Stimulated activated CD4-positive, alpha-beta T cell treated with anti-CD3 and anti-CD28 coated beads, Interleukin-2, amount 100 ng/mL, for 4 hours (primary cell): Measurements from ENCODE around the gene GTPBP1.

ENCODE experiments used
- DNase-seq: peaks from one replicate; pipeline ENCODE4 v3.0.0-alpha.2; 2020; ENCODE audit warnings: low read depth

GTPBP1 gene

DNA sequence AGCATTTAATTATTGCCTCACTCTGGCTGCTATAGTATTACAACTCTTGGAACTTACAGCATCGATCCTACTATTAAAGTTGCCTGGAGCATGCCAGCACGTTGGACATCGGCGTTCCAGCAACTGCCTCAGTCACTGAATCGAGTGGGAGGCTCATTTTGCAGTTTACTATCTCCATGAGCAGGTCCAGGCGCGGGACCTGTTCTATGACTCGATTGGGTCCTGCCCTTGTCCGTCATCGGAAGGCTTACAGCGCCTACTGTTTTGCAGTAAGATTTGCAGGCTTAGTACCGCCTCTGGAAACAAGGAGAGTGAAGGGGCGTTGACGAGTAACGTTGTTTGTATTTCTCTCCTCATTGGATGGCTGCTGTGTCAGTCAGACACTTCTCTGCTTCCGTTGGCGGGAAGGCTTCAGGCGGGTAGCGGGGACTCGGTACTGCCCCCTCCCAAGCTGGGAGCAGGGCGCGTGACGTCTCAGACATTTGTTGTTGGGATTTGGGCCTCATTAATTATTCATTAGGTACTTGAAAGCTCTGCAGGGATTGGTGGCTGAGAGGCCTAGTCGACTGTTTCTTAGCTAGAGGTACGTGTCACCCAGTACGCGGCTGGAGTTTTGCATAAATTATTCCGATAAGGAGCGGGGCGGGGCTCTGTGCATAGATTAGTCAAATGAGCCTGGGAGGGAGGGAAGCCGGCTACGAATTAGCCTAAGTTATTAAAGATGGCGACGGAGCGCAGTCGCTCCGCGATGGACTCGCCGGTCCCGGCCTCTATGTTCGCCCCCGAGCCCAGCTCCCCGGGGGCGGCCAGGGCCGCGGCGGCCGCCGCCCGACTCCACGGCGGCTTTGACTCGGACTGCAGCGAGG is at the start of gene GTPBP1:
Gene GTPBP1 (plus strand): TSS at position 710 of the 866 bp plus-strand sequence. CDS start 12 bp downstream, at position 722.
- peak; percentile 98 for DNase-seq

DNA sequence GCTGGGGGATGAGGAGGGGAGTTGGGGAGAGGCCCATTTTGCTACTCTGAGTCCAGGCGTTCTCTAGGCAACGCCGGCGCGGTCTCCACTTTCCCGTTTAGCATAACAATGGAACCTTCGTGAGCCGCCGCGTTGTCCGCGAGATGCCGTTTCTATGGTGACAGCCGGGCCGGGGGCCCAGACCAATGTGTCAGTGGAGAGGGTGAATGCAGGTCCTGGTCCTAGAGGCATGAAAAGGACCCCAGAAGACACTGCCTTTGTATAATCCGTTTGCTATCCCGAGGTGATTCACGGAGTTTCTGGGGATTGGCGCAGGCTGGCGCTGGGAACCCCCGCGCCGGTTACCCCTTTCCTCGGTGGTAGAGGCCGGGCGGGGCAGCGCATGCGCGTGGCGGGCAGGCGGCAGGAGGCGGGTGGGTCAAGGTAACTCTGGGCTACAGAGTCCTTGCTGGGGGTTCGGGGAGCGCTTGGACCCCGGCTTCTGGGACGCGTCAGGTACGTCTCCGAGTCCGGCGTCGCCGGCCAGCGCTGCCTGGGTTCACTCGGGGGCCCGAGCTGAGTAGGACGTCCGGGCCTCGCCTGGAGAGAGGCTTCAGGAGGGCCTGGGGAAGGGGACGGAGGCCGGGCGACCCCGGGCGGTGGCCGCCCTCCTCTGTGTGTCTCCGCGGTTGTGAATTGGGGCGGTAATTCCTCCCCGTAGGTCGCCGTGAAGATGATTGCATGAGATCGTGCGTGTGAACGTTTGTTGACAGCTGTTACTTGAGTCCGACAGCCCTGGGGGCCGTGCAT is 49.3 kb upstream of the GTPBP1 start, which contains the start of the genes CBY1 and FAM227A:
Gene CBY1 (plus strand): TSS at position 383 of the 789 bp plus-strand sequence. CDS start 11,417 bp downstream, outside the sequence.
Gene FAM227A (minus strand): TSS at position 137 of the 789 bp plus-strand sequence. CDS start 6,224 bp downstream, outside the sequence.
- DNase-seq: peak; percentile 68

DNA sequence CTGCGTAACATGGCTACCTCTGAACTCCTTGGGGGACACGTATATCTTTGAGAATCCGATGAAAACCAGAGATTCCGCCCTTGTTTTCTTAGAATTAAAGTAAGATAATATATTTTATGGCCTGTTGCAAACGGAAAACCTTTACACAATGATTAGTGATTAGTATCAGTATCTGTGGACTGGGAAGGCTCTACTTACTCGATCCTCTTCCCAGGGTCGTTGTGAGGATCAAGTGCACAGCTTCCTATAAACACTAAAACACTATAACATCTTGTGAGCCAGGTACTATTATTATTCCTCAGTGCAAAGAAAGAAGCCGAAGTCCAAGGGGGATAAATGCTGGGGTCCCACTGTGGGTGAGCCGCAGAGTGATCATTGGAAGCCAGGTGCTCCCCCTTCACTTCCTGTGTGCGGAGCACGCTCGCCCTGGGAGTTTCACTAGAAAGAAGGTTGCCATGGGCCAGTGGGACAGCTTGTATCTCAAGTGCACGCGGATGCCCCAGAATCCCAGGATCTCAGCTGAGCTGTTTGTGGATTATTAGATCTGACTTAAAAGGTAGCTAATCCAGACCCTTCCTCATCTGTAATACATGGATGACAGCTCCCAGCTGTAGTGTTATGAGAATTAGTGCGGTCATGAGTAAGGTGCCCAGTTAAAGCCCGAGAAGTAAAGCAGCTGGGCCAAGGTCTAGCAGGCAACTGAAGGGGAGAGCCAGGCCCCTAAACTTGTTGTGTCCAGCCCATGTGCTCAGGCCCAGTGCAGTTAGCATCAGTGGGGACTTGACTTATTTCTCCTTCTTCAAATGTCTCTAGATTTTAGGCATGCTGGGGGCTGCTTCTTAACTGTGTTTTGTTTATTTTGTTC is 48.5 kb upstream of the GTPBP1 start:
- peak; percentile 11 for DNase-seq

DNA sequence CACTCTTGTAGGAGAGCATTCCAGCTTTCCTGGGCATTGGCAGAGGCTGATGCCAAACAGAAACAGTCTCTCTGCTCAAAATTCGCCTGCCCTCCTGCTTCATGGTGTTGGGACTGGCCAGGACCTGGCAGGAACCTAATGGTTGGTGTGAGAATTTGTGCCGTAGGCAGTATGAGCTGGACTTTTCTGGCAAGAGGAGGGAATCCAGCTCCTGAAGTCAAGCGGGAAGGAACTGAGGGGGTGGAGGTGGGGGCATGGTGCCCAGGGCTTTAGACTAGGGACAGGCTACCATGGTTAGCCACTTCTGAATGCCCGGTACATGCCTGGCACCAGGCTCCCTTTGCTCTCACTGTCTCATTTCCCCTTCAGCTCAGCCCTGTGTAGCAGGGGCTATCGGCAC is 30.9 kb upstream of the GTPBP1 start:
- DNase-seq: no peak

DNA sequence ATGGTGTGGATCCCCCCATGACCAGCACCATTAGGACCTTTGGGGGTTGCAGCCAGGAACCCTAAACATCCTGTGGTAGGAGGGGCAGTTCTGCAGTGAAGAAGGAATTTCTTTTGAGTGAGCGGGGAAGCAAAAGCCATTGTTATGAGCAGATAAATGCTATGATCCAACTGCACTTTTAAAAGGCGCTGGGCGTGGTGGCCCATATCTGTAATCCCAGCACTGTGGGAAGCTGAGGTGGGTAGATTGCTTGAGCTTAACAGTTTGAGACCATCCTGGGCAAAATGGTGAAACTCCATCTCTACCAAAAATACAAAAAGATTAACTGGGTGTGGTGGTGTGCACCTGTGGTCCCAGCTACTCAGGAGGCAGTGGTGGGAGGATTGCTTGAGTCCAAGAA is 29.9 kb upstream of the GTPBP1 start:
- DNase-seq: no peak

DNA sequence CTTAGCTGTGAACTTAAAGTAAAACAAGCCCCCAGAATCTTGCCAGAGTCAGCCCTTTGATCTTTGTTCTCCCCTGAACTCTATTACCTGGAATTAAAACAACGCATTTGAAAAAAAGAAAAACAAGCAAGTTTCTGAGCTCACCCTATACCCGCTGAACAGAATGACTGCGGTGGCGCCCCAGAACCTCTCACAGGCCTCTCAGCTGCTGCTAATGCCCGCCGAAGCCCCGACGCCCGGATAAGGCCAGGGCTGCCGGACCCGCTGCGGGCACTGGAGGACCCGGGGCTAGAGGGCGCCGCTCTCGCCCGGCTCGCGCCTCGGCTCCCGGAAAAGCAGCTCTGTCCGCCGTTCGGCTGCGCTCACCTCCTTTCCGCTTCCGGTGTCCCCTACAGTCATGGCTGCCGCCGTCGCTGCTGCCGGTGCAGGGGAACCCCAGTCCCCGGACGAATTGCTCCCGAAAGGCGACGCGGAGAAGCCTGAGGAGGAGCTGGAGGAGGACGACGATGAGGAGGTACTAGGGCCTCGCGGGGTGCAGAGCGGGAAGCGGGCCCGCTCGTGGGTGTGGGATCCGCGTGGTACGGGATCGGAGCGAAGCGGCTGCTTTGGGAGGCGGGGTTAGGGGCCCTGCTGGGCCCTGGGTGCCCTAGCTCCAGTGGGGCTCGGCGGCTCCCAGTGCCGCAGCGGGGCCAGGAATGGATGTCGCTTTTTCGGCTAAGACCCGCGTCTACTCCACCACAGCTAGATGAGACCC is 24.0 kb upstream of the GTPBP1 start, which contains the start of gene TOMM22:
Gene TOMM22 (plus strand): TSS at position 376 of the 754 bp plus-strand sequence. CDS start 22 bp downstream, at position 398.
- DNase-seq: peak; percentile 71

DNA sequence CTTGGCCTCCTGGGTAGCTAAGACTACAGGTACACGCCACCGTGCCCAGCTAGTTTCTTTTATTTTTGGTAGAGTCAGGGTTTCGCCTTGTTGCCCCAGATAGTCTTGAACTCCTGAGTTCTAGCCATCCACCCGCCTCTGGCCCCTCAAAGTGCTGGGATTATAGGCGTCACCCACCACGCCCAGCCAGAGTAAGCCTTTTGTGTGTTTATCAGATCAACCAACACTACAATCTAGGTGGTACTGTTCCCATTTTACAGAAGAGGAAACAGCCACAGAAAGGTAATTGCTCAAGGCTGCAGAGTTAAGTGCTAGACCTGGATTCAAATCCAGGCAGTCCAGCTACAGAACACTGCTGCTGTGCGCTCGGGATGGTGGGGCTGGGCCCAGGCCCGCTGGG is 20.8 kb upstream of the GTPBP1 start:
- no peak for DNase-seq

DNA sequence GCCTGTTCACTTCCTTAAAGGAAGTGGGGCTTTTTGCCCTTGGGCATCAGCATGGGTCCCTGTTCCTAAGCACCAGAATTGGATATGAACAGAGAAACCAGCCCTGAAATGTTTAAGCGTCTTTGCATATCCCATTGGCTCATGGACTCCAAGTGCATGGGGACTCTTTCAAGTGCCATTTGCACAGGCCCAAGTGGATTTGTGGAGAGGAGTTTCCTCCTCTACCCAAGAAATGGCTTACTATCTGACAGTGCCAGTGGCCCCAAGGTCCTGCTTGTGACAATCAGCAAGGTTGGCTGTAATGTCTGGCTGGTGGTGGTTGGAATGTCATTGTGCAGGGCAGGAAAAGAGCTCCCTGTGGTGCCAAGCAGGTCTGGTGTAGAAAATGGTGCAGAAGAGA is 20.0 kb upstream of the GTPBP1 start:
- DNase-seq: no peak

DNA sequence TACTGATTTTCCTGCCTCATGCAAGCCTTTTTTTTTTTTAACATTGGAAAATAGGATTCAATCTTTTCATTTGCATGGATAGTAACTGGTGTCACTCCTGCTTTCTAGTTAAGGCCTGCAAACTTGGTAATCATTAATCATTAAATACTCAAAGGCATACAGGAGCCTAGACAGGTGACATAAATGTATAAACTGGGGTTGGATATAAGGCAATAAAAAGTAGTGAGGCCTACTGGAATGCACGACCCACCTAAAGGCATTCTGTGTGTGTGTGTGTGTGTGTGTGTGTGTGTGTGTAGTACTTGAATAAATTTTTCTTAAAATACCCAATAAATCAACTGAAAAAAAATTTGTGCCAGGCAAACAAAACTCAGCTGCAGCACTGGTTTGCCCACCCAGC is 16.1 kb upstream of the GTPBP1 start:
- no peak for DNase-seq

DNA sequence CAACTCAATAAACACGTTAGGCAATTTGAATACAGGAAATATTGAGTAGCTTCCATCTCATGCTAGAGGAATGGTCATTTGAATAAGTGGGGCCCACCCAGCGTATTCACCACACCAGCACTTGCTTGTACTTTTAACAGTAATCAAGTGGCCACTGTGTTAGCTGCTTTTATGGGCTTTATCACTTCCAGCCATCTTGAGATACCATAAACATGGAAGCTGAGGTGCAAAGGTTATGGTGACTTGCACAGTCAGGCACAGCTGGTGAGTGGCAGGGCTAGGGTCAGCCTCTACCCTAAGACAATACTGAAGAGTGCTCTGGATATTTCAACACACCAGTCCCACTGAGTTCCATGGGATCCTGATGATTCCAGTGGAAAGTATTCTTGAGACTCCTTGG is 11.7 kb upstream of the GTPBP1 start:
- no peak for DNase-seq

DNA sequence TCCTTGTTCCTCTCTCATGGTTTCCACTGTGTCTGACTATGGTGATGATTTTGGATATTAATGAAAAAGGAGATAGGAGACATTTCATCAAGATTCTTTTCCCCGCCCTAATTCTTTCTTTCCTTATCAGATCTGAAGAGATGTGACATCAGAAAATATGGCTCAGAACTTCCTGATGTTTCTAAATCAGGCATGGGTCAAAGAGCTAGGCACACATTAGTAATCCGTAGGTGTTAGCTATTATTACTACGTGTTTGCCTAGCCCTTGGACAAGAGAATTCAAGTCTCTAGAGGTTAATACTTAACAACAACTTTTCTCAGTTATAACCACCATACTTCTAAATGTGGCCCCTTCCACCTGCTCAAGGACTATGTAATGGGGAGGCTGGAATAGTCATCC is 10.8 kb upstream of the GTPBP1 start:
- no peak for DNase-seq

DNA sequence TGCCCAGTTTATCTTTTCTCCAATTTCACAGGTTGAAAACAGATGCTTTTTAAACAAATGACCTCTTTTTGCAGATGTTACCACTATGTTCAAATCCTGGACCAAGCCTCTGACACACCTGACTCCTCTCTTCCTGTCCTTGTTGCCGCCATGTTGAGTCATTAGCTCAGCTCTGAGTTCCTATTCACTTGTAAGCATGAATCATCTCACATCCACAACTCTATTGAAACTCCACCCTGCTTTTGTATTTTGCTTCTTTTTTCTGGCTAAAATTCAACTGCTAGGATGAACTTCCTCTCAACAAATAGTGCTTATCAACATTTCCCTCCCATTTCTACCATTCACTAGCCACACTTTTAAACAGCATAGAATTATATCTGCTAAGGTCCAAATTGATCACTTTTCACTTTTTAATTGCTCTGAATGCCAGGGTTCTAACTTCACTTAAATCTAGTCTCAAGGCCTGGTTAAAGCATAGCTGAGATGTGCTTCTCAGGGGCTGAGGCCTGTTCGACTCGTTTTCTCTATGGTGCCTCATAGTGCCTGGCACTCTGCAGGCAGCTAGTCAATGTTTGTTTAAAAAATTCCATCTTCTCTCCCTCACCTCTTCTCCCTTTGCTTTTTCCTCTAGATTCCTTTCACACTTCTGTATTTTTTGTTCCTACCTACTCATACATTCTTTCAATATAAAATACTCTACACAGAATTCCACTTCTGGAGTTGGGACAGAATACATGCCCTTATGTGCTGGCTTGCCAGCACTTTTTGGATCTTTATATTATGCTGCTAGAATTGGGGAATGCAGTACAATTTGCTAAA is 8.9 kb upstream of the GTPBP1 start:
- DNase-seq: peak; percentile 39

DNA sequence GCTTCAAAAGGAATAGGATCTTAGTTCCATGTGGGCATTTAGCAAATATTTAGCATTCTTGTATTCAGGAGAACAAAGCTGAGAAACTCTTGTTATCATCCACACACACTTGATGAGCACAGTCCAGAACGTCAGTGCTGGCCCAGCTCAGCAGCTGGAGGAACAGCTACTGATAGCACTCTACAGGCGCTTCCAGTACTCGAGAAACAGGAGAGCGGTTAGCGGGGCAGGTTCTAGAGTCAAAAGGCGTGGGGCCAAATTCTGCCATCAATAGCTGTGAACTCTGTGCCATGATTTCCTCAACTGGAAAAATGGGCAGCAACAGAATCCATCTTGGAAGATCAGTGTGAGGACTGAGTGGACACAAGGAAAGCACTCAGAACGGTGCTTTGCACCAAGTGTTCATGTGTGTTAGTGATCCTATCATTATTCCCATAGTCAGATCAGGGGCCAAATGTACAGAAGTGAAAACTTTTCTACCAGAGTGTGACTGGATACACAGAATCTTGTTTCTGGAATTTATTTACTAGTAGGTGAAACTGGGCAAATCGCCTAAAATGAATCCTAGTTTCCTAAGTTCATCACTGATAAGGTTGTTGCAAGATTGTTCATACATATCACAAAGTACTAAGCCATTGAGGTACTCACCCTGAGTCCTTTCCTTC is 8.2 kb upstream of the GTPBP1 start:
- no peak for DNase-seq

DNA sequence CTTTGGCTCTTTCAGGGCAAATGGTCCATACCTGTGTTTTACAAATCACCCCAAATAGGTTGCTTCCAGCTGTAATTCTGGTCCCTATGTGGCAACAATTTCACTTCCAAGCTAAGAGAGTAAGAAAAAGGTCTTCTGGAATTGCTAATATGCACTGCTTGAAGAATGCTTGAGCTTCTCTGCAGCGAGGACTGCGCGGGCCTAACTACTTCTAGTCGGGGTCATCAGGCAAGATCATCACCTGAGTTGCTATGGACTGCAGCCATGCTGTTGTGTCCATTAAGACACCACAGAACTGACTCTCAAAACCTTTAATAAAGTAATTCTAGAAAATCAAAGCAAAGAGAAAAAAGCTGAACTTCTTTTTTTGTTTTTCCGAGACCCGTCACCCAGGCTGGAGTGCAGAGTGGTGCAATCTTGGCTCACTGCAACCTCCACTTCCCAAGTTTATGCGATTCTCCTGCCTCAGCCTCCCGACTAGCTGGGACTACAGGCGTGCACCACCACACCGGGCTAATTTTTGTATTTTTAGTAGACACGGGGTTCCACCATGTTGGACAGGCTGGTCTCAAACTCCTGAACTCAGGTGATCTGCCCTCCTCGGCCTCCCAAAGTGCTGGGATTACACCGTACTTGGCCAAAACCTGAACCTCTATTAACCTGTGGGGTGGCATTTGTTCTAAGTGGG is 7.2 kb upstream of the GTPBP1 start:
- no peak for DNase-seq

DNA sequence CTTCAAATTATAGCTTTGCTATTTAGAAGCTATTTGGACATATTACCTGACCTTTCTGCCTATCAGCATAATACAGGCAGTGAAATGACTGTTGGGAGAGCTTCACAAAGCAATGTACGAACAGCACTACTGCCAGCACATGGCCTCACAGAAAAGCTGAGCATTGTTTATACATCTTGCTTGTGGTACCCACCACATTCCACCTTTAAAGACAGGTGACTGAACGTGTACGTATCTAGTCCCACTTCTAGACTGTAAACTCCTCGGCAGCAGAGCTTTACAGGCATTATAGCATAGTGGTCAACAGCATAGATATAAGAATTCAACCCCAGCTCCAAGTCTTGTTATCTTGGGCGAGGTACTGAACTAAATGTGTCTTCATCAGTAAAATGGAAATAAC is 6.6 kb upstream of the GTPBP1 start:
- no peak for DNase-seq

DNA sequence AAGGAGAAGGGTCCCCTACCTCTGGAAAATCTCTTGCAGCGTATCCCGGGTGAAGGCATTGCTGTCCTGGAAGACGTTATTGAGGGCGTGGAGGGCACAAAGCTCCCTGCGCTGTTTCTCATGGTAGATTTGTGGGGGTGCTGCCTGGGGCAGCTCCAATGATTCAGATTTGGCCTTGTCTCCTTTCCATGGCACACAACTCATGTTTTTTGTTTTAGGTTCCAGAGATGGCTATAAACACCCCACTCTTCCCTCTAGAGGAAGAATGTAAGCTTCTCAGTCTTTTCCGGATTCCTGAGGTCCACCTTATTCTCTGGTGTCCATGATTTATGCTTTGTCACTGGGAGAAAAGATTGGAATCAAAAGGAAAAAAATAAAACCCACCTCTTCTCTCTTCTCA is 6.0 kb upstream of the GTPBP1 start:
- no peak for DNase-seq

DNA sequence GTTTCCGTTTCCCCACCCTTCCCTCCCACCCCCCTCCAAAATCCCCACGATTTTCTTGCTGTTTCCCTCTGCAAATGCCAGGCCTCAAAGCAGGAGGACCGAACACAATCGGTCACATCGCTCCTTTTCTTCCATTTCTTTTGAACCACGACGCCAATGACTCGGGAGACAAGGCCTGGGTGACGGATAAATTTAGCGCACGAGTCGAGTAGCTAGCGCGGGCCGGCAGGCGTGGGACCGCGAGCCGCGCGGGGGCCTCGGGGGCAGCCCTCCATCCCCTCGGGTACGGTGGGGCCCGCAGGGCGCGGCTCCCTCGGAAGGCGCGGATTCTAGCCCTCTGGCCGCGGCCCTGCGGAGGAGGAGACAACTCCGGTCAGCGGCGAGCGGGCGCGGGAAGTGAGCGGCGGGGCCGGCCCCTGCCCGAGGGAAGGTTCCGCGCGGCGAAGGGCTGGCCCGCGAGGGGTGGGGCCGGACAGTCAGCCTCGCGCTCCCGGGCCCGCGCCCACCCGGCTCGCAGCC is 5.4 kb upstream of the GTPBP1 start:
- no peak for DNase-seq

DNA sequence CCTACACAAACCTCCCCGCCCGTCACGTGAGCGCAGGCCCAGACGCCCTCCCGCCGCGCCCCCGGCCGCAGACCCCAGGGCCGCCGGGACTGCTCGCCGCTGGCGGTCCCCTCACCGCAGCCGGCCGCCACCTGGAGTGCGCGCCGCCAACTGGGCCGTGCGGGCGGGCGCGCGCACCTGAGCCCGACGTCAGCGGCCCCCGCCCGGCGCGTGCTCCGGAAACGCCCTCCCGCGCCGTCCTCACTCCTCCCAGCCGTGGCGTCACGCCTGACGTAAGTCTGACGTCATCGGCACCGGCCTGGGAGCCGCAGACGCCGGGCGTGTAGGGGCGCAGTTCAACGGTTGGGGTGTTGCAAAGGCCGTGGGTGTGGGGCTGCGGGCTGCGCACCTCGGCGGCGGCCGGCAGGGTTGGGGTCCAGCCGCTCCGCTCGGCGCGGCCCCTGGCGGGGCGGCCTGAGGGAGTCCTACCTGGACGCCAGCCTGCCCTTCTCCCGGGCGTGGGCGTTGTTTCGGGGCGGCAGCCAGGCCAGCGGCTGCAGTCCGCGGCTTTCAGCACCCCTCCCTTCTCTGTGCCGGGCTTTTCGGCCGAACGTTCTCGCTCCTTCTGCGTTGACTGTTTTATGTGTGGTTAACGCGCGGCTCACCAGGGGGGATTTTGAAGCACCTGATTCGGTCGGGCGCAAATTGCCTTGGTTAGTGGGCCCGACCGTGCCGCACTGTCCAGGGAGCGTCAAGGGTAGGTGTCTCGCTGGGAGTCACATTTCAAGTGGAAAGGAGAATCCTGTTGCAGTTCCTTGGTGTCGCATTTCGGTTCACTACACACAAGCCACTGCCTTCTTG is 4.7 kb upstream of the GTPBP1 start, which contains the start of gene JOSD1:
Gene JOSD1 (minus strand): TSS at position 155 of the 840 bp plus-strand sequence. CDS start 956 bp downstream, outside the sequence.
- peak; percentile 96 for DNase-seq
